HCT116 (cell line): Measurements from ENCODE around the gene DHCR24. TPM values are rescaled to one million over a fixed set of nuclear protein-coding genes. Genes with fewer than 3 reads are reported as not detected.

Experiments used
- ATAC-seq: fragments of 200-7000 bp; cut with Tn5 transposase; 2 replicates; pipeline ENCODE4 v1.9.1; 2020; ENCODE audit warnings: mild to moderate bottlenecking, moderate library complexity
- BruUV-seq: library from RNA; stranded (reverse); fragments of 400-500 nt; replicated peaks from 2 replicates; lab custom pipeline; 2021; lab: Mats Ljungman, UMichigan
- CTCF ChIA-PET: fragments of 300-600 bp; sonication (Branson Sonifier 250); formaldehyde crosslinking; loops from one replicate; lab custom pipeline; 2021; ENCODE audit warnings: antibody characterized with exemption; lab: Charles Lee
- POLR2A ChIA-PET: fragments of 300-600, 350-600 bp; sonication (Branson Sonifier 250); formaldehyde crosslinking; loops from one replicate; lab custom pipeline; 2021; ENCODE audit warnings: antibody characterized with exemption; lab: Charles Lee
- RAD21 ChIA-PET, 2 experiments: fragments of 300-600 bp; sonication (Branson Sonifier 250); formaldehyde crosslinking; loops; one replicate each; lab custom pipeline; 2023; ENCODE audit warnings: low total read pairs in 2 of 2; ENCODE audit not compliant: uncharacterized antibody in 2 of 2, unreplicated experiment in 2 of 2, low non-redundant PET in 1 of 2; lab: Charles Lee
- DNase-seq: peaks from one replicate; pipeline ENCODE4 v3.0.0-alpha.2; 2010; ENCODE audit warnings: low read depth, low spot score
- H2AFZ ChIP-seq: fragments of 200-600 bp; shearing (Covaris generic), sonication (generic); 2 replicates; pipeline ENCODE4 v1.6.1; 2017; ENCODE audit warnings: low read depth, mixed run types, mixed read lengths, antibody characterized with exemption, low read length; ENCODE audit not compliant: poor library complexity, severe bottlenecking
- H3K27ac ChIP-seq: 2 replicates; pipeline ENCODE4 v1.5.1; 2012; ENCODE audit warnings: low read depth, low read length
- H3K27me3 ChIP-seq: fragments of 200-600 bp; sonication (generic); 2 replicates; pipeline ENCODE4 v1.6.1; 2016; ENCODE audit warnings: mixed run types, low read length, mixed read lengths; ENCODE audit not compliant: insufficient read depth
- H3K36me3 ChIP-seq, 2 experiments: fragments of 200-500 bp in 1 of 2; fragments of 200-600 bp in 1 of 2; sonication (Bioruptor generic) in 1 of 2; sonication (generic) in 1 of 2; 2 replicates each; pipeline versions ENCODE4 v1.5.1 to v1.6.1; 2014 to 2016; ENCODE audit warnings: low read length in 2 of 2, inconsistent platforms in 1 of 2, mixed read lengths in 1 of 2, mixed run types in 1 of 2; ENCODE audit not compliant: insufficient read depth in 2 of 2, control insufficient read depth in 1 of 2
- H3K4me1 ChIP-seq, 2 experiments: fragments of 200-600 bp in 1 of 2; sonication (generic) in 1 of 2; 2 replicates each; pipeline versions ENCODE4 v1.5.1 to v1.6.1; 2012 to 2017; ENCODE audit warnings: low read length in 2 of 2, inconsistent platforms in 1 of 2, mild to moderate bottlenecking in 1 of 2, mixed read lengths in 1 of 2, mixed run types in 1 of 2, moderate library complexity in 1 of 2; ENCODE audit not compliant: insufficient read depth in 2 of 2, control insufficient read depth in 1 of 2
- H3K4me2 ChIP-seq: fragments of 200-600 bp; sonication (generic); 2 replicates; pipeline ENCODE4 v1.6.1; 2017; ENCODE audit warnings: mixed run types, low read length, mixed read lengths
- H3K4me3 ChIP-seq, 2 experiments: fragments of 200-600 bp in 1 of 2; sonication (generic) in 1 of 2; replicated peaks in 1 of 2; 2 replicates each; pipeline ENCODE4 v1.5.1; 2011 to 2016; ENCODE audit warnings: low read length in 2 of 2, control low read depth in 1 of 2, low read depth in 1 of 2, mild to moderate bottlenecking in 1 of 2, mixed read lengths in 1 of 2, mixed run types in 1 of 2
- H3K79me2 ChIP-seq: fragments of 200-600 bp; sonication (generic); 2 replicates; pipeline ENCODE4 v1.6.1; 2017; ENCODE audit warnings: mild to moderate bottlenecking, mixed run types, low read length, moderate library complexity, mixed read lengths; ENCODE audit not compliant: insufficient read depth
- H3K9ac ChIP-seq: fragments of 200-600 bp; sonication (generic); 2 replicates; pipeline ENCODE4 v1.6.1; 2016; ENCODE audit warnings: low read length, mixed read lengths
- H3K9me2 ChIP-seq: fragments of 200-600 bp; sonication (generic), shearing (Covaris generic); 2 replicates; pipeline ENCODE4 v1.6.1; 2017; ENCODE audit warnings: mixed run types, mild to moderate bottlenecking, moderate library complexity; ENCODE audit not compliant: insufficient read depth
- H3K9me3 ChIP-seq, 2 experiments: fragments of 200-500 bp in 1 of 2; fragments of 200-600 bp in 1 of 2; sonication (Bioruptor generic) in 1 of 2; sonication (generic) in 1 of 2; 2 replicates each; pipeline ENCODE4 v1.6.1; 2014 to 2017; ENCODE audit warnings: low read length in 2 of 2, mixed read lengths in 2 of 2, inconsistent platforms in 1 of 2, low read depth in 1 of 2, mild to moderate bottlenecking in 1 of 2, mixed run types in 1 of 2, moderate library complexity in 1 of 2; ENCODE audit not compliant: control insufficient read depth in 1 of 2, insufficient read depth in 1 of 2
- H4K20me1 ChIP-seq: fragments of 200-600 bp; sonication (generic), shearing (Covaris generic); 2 replicates; pipeline ENCODE4 v1.6.1; 2017; ENCODE audit warnings: mixed run types, mild to moderate bottlenecking, moderate library complexity; ENCODE audit not compliant: insufficient read depth
- CBX3 ChIP-seq: IDR thresholded peaks from 2 replicates; pipeline ENCODE4 v1.6.1; 2012; ENCODE audit warnings: low read depth
- EGR1 ChIP-seq: IDR thresholded peaks from 2 replicates; pipeline ENCODE4 v1.6.1; 2012; ENCODE audit warnings: low read depth
- EZH2 ChIP-seq: fragments of 200-600 bp; sonication (generic); IDR thresholded peaks from 2 replicates; pipeline ENCODE4 v1.6.1; 2017; ENCODE audit warnings: antibody characterized with exemption, mixed run types
- EZH2phosphoT487 ChIP-seq: fragments of 200-600 bp; IDR thresholded peaks from 2 replicates; pipeline ENCODE4 v1.6.1; 2018; ENCODE audit warnings: antibody characterized with exemption, borderline replicate concordance
- JUND ChIP-seq: IDR thresholded peaks from 2 replicates; pipeline ENCODE4 v1.6.1; 2012
- POLR2AphosphoS5 ChIP-seq: IDR thresholded peaks from 2 replicates; pipeline ENCODE4 v1.6.1; 2011; ENCODE audit warnings: mild to moderate bottlenecking, low read depth, low read length, moderate library complexity
- RAD21 ChIP-seq: IDR thresholded peaks from 2 replicates; pipeline ENCODE4 v1.6.1; 2012; ENCODE audit warnings: low read depth, mild to moderate bottlenecking
- REST ChIP-seq: IDR thresholded peaks from 2 replicates; pipeline ENCODE4 v1.6.1; 2012; ENCODE audit warnings: low read depth
- TCF7L2 ChIP-seq: IDR thresholded peaks from 2 replicates; pipeline ENCODE4 v1.7.0; 2011; ENCODE audit warnings: borderline replicate concordance, inconsistent platforms; ENCODE audit not compliant: insufficient read depth, insufficient read length; ENCODE audit errors: extremely low read depth
- YY1 ChIP-seq: IDR thresholded peaks from 2 replicates; pipeline ENCODE4 v1.6.1; 2011; ENCODE audit warnings: low read length, low read depth, moderate library complexity, mild to moderate bottlenecking; ENCODE audit not compliant: insufficient replicate concordance; ENCODE audit errors: extremely low read depth
- ZFX ChIP-seq: fragments of 450-650 bp; IDR thresholded peaks from 2 replicates; pipeline ENCODE4 v1.6.1; 2017
- ZNF274 ChIP-seq: fragments of 200-500 bp; sonication (Bioruptor generic); IDR thresholded peaks from 2 replicates; pipeline ENCODE4 v1.6.1; 2014; ENCODE audit warnings: mild to moderate bottlenecking, low read depth, low read length, inconsistent platforms
- intact Hi-C: fragments of 100-400 bp; cut with micrococcal nuclease; formaldehyde crosslinking; loops from 2 replicates; pipeline ENCODE4 v1.10.0; 2022
- total RNA-seq: library from RNA; stranded (reverse); gene quantifications from one replicate; pipeline ENCODE4 v1.2.1, GENCODE V29; 2021; ENCODE audit not compliant: unreplicated experiment
- TF ChIP-seq, protein P1 (sequence below), 3 experiments: fragments of 200-600 bp in 1 of 3; sonication (generic) in 1 of 3; IDR thresholded peaks in 2 of 3; conservative IDR thresholded peaks in 1 of 3; 2 replicates each; pipeline ENCODE4 v1.5.1; 2012 to 2017; ENCODE audit warnings: low read depth in 2 of 3, low read length in 2 of 3, antibody characterized with exemption in 1 of 3, borderline replicate concordance in 1 of 3, control low read depth in 1 of 3, mild to moderate bottlenecking in 1 of 3, mixed read lengths in 1 of 3, mixed run types in 1 of 3, moderate library complexity in 1 of 3; ENCODE audit not compliant: insufficient read depth in 1 of 3

DHCR24 gene
- total RNA-seq, 1 experiment from 2014 or later: 132 TPM

DNA sequence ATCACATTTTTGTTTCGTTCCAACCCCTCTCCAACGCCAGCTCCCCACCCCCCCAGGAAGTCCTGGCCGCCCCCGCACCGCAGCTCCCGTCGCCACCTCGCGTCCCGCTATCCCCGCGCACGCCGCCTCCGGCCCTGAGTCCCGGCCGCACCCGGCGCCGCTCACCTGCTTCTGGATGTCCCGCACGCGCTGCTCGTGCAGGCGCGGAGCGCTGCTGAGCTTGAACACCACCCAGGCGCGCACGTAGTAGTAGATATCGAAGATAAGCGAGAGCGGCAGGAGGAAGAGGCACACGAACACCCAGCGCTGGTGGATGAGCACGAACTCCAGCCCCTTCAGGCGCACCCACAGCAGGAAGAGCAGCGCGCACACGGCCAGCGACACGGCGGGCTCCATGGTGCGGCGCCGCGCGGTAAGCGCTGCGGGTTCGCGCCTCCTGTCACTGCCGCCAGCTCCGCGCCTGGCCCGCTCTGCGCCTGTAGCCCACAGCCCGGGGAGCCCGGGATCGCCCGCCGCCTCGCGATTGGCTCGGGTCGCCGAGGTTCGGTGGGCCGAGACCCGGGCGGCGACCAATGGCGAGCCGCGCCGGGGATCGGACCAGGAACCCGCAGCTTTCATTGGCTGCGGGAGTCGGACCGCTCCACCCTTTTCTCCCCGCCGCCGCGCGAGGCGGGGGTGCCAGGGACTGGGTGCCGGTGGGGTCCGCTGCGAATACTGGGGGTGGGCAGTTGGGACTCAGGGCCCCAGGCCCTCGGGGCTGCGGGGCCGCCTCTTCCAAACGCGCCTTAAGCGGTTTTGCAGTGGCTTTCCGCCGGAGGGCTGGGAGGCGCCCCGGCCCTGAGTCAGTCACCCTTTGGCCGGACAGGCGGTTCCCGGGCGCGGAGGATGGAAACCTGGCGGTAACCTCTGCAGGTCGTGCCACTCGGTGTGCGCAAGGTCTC is at the start of gene DHCR24 (continued):
- TF ChIP-seq, protein P1, sequence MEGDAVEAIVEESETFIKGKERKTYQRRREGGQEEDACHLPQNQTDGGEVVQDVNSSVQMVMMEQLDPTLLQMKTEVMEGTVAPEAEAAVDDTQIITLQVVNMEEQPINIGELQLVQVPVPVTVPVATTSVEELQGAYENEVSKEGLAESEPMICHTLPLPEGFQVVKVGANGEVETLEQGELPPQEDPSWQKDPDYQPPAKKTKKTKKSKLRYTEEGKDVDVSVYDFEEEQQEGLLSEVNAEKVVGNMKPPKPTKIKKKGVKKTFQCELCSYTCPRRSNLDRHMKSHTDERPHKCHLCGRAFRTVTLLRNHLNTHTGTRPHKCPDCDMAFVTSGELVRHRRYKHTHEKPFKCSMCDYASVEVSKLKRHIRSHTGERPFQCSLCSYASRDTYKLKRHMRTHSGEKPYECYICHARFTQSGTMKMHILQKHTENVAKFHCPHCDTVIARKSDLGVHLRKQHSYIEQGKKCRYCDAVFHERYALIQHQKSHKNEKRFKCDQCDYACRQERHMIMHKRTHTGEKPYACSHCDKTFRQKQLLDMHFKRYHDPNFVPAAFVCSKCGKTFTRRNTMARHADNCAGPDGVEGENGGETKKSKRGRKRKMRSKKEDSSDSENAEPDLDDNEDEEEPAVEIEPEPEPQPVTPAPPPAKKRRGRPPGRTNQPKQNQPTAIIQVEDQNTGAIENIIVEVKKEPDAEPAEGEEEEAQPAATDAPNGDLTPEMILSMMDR (IDR thresholded peaks at IDR 0.05 in 2 of 3, conservative IDR thresholded peaks at IDR 0.05 in 1 of 3; ENCODE audit: borderline replicate concordance in 1 of 3, insufficient read depth in 1 of 3, low read depth in 2 of 3, low read length in 2 of 3): no peak
- TF ChIP-seq REST: no peak

DNA sequence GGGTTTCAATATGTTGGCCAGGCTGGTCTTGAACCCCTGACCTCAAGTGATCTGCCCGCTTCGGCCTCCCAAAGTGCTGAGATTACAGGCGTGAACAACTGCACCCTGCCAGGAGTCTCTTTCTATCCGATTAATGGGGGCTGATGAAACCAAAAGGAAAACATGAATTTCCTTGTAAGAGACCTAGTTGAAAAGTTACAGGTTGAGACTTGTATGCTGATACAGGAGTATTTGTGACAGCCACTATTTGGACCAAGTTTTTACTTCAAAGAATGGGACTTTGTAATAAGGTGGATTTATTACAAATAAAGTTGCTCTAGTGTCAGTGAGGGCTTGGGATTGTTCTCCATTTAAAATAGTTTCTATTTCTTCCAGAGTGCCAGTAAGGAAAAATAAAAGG is 49.8 kb upstream of the DHCR24 start:
- intact Hi-C loops: no loop called here
- ChIA-PET RAD21 (no interaction called here), CTCF (no interaction called here), POLR2A (no interaction called here)
- H2AFZ ChIP-seq: no peak overlapping the region
- H3K4me2 ChIP-seq: no peak overlapping the region
- no peaks in the 10 kb centered on the region for H3K79me2 ChIP-seq
- H3K36me3 ChIP-seq: no peaks in the 10 kb centered on the region
- H3K9me2 ChIP-seq: no peaks in the 10 kb centered on the region; the same call in 1 of the 2 replicates
- no TSS peak for BruUV-seq
- H3K27ac ChIP-seq: no peak overlapping the region
- no peaks in the 10 kb centered on the region for H4K20me1 ChIP-seq
- no peak overlapping the region for H3K9ac ChIP-seq
- no peak overlapping the region for H3K4me3 ChIP-seq
- ATAC-seq (no peak), DNase-seq (no peak)
- no peaks in the 10 kb centered on the region for H3K4me1 ChIP-seq
- H3K9me3 ChIP-seq: no peaks in the 10 kb centered on the region
- H3K27me3 ChIP-seq: no peaks in the 10 kb centered on the region
- TF ChIP-seq EZH2phosphoT487 (no peak), EZH2 (no peak), JUND (no peak), ZFX (no peak), EGR1 (no peak), ZNF274 (no peak), YY1 (no peak), CBX3 (no peak), TCF7L2 (no peak), RAD21 (no peak), POLR2AphosphoS5 (no peak)
- TF ChIP-seq, protein P1 (IDR thresholded peaks at IDR 0.05 in 2 of 3, conservative IDR thresholded peaks at IDR 0.05 in 1 of 3; ENCODE audit: borderline replicate concordance in 1 of 3, insufficient read depth in 1 of 3, low read depth in 2 of 3, low read length in 2 of 3): no peak
